Measurements from ENCODE around the gene DUSP15.

Gene DUSP15

DNA sequence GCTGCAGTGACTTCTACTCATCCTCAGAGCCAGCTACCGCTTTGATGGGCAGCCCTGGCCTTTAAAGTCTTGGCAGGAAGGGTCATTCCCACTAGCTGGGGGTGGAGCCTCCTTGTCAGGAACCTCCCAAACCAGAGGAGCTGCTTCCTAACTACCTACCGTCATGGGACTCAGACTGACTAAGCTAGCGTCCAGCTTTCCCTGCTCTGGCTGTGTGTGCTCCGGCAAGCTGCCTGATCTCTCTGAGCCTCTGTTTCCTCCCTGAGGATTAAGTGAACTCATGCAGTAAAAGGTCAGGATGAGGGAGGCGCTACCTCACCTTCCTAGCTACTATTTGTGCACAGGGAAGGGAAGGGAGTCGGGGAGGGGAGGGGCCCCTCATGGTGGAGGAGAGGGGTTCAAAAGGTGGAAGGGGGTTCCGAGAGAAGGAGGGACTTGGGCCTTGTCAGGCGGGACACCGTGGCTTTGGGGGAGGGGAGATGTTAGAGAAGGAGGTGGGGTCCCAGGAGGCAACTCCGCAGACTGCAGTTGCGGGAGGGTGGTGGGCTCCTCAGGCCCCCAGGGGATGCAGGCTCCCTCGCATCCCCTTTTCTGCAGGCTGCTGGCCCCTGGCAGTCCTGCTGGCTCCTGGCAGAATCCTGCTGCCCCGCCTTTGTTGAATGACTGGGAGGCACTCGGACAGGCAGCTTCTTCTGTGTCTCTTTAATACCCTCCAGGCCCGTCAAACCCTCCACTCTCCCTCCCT, 9.8 kb downstream of the DUSP15 start:
- no peak for DNase-seq

DNA sequence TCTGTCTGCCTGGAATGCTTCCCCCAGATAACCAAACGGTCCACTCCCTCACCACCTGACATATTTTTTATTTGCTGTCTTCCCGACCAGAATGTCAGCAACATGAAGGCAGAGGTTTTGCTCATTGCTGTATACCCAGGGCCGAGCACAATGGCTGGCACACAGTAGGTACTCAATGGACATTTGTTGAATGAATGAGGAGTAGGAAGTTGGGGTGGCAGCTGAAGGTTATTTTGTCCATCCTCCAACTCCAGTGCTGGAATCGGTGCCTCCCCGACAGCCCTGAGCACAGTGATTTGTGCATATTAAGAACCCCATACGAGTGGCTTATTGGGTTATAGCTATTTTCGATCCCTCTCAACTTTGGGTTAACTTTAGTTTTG, 10.3 kb downstream of the DUSP15 start:
- DNase-seq: no peak

DNA sequence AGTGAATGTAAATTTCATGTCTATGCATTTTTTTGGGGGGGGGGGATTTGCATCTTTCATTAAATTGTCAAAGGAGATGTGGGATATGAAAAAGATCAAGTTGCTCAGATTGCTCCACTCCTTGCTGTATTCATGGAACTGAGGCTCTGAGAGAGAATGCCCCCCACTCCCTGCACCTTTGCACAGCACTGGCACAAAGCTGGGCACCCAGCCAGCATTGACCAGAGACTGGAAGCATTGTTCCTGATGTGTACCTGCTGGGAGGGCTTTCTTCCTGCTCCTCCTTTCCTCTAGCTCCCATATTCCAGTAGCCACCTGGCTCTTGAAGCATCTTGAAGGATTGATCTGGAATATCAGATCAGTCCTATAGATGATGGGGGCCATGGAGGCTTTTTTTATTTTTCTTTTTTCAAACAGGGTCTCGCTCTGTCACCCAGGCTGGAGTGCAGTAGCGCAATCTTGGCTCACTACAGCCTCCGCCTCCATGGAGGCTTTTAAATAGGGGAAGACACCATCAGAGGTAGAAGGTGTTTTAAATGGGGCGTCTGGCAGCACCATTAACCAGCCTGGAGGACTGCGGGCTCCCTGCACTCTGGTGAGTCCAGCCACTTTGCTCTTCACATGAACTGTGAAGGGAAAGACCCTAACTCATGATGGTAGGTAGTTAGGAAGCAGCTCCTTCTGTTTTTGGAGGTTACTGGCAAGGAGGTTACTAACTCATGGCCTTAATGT, 10.9 kb downstream of the DUSP15 start:
- no peak for DNase-seq

DNA sequence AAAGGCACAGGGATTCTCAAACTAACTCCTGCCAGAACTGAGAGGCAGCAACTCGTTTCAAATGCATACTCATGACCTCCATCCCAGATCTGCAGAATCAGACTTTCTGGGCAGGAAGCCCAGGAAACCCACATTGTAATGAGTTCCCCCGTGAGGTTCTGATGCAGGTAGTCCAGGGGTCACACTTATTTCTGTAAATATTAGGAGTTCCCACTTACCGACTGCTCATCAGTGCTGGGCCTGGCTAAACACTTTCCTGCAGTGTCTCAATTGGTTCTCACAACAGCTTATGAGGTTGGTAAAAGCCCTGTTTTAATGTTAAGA, 11.6 kb downstream of the DUSP15 start:
- DNase-seq: no peak

DNA sequence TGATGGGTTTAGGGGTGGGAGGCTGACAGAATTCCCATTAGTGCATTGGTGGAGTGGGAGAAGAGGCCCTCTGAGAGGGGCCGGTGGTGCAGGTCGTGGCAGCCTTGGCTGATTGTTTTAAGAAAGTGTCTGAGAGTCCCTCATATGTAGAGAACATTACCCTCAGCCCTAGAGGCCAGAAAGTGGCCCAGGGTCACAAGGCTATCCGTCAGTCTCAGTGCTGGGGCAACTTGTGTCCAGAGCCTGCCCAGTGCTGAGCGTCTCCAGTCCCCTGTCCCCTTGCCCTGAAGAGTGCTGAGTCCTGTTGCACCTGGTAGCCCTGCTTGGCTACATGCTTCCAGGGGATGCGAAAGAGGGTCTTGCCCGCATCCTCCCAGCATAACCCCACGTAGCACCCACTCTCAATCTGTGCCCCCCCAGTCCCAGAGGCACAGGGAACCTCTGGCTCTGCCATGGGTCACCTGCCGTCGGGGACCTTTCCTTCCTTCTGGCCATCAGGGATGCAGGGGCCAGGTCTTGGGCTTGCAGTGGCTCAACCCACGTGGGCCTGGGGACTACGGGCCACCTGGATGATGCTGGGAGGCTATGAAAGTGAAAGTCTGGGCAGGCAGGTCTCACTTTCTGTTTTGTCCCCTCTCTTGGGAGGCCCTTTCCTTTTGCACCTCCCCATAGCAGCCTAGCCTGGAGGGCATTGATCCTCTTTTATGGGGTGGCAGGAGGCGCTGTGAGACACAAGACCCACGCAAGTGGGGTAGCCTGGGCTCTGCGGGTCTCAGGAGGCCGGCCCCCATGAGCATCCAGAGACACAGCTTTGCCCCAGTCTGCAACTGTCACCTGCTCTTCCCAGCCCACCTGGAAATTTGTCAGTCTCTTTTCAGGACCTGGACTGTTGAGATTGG, 12.2 kb downstream of the DUSP15 start:
- DNase-seq: no peak

DNA sequence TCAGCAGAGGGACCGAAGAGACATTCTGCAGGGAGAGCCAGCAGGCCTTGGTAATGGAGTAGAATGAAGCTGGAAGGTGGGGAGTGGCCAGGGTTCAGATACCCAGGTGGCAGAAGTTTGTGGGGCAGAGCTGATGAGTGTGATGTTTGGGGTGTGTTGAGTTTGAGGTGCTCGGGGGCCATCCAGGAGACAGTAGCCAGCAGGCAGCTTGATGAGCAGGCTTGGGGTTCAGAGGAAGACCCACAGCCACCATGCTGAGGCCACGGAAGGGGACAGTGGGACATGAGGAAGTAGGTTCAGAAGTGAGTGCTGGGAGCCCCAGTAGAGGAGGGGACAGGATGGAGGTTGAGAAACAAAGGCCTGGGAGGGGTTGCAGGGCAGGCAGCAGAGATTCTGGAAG, 13.8 kb downstream of the DUSP15 start:
- DNase-seq: no peak

DNA sequence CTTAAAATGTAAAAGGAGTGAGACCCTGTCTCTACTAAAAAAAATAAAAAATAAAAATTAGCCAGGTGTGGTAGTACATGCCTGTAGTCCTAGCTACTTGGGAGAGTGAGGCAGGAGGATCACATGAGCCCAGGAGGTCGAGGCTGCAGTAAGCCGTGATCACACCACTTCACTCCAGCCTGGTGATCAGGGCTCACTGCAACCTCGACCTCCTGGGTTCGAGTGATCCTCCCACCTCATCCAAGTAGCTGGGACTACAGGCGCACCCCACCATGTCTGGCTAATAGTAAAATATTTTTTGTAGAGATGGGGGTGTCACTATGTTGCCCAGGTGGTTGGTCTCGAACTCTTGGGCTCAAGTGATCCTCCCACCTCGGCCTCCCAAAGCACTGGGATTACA, 16.8 kb downstream of the DUSP15 start:
- no peak for DNase-seq

DNA sequence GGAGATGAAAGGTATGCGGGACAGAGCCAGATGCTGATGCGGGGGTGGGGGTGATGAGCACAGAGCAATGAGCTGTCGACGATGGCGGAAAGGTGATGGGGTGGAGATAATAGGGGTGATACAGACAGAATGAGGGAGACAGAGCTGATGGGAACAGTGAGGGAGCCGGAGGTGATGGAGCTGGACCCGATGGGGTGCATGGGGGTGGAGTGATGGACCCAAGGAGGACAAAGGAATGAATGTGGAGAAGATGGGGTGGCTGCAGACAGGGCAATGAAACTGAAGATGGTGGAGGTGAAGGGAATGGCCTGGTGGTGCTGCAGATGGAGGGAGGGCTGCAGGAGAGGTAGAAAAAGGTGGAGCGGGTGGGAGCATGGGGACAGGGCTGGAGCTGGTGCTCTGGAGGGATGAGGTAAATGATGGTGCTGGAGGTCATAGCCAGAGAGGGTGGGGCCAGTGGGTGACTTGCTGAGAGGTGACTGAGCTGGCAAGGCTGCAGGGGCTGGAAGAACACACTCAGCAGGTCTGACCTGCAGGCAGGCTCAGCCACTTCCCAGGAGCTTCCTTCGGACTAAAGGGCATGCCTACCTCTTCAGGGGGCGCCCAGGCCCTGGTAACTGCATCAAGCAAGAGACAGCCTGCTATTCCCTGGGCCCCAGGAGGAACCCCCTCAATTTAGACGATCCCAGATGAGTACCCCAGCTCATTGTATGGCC, 18.9 kb downstream of the DUSP15 start:
- DNase-seq: no peak

DNA sequence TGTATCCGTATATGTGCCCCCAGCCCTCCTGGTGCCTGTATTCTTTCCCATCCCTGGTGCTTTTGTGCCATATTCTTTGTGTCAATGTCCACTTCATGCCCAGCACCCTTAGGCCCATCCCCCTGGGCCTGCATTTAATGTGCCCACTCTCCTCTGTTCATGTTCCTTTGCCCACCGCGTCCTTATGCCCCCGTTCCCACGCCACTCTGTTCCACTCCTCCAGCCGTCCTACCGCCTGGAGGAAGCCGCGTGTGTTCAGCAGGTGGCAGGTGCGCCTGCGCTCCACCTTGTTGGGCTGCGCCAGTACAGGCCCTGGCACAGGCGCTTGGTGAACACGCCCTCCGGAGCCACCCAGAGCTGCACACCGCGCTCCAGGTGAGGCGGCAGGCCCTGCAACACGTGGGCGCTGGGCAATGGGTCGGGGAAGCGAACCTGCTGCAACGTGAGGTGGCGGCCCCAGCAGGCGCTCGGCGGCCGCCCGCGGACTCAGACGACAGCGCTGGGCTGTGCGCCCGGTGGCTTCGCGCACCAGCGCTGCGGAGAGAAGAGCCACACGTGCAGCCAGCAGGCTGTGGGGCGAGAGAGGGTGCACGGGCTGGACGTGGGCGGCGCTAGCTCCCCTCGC, 20.9 kb downstream of the DUSP15 start:
- DNase-seq: no peak

DNA sequence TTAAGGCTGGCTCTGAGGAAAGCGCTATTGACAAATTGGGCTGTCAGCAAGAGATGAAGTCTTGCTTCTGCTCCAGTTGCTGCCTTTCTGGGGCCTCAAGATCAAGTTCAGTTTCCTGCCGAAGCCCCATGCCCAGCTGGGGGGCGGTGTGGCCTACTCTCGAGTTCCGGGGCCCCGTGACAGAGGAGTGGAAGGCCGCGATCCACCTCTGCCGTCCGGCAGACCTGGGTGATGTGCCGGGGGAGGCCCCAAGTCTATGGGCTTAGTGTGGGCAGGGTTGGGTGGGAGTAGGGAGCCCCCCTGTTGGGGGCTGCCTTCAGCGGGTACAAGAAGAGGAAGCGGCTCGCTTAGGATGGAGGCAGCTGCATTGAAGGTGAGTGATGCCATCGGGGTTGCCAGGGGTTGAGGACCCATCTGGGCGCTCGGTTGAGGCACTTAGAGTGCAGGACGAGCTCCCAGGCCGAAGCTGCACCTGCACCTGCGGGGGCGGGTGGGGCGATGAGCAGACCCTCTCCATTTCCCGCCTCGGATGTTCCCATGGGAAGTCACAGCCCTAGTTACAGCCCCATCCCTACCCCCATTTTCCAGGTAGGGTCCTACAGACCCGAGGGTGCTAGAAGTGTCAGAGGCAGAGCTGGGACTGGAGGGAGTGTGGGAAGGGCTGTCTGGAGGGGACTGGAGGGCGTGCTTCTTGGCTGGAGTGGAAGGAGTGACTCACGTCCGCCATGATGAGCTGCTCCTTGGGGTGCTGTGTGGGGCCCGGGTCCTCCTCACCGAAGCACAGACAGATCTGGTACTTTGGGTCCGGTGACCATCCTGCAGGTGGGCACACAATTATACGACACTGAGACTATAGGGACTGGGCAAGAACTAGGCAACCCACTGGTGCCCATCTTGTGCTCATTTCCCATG, 22.0 kb downstream of the DUSP15 start:
- DNase-seq: no peak

DNA sequence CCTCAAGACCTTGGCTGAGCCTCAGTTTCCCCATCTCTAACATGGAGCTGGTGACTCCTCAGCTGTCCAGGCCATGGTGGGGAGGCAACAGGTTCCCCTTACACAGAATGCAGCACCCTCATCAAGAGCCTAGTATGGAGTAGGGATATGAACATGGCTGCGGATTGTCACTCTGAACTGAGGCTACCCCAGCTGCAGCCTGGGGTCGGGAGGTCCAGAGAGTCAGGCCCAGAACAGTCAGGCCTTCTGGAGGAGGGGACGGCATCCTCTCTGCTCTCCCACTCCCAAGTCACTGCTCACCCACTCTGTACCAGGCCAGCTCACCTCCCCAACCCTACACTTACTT, 23.6 kb downstream of the DUSP15 start:
- no peak for DNase-seq

DNA sequence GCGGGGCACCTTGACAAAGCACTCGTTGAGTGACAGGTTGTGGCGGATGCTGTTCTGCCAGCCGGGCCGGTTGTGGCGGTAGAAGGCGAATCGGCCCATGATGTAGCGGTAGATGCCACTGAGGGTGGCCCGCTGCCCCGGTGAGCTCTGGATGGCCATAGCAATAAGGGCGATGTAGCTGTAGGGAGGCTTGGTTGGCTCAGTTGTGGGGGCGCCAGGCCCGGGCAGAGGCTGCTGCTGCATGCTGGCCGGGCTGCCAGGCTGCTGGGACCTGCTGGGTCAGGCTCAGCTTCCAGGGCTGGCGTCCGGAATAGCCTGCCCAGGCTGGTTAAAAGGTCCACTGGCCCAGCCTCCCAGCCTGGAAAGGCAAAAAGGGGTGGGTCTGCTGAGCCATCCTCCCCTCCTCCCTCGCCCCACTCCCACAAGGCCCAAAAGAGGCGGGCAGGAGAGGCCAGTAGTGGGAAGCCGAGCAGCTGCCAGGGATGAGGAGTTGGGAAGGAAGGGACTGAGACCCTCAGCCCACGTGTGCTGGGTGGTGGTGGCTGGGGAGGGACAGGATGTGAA, 24.9 kb downstream of the DUSP15 start, which contains the start of gene FOXS1:
Gene FOXS1, minus strand, starts transcription at position 305 of the 564 bp plus-strand sequence. Its CDS starts 62 bp downstream, at position 243.
- peak; percentile 60 for DNase-seq

DNA sequence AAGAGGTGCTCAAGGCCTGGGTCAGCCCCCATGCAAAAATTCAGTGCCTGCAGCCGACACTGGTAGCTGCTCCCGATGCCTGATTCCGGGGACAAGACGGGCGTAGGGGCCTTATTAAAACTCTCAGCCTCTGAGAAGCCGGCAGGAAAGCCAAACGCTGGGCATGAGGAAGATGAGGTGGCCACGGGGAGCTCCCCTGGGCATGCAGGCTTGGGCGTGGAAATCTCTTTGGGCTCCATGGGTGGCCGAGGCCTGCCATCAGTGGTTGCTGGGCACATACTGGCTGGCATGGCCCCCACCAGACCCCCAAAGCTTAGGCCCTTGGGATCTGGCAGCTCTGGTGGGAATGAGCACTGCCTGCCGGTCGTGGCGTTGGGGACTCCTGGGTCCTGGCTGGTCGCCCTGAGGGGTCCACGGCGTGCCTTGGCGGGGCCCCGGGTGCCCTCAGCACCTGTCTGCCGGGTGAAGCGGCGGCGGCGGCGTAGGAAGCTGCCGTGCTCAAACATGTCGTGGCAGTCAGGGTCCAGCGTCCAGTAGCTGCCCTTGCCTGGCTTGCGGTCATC, 25.5 kb downstream of the DUSP15 start:
- no peak for DNase-seq

DNA sequence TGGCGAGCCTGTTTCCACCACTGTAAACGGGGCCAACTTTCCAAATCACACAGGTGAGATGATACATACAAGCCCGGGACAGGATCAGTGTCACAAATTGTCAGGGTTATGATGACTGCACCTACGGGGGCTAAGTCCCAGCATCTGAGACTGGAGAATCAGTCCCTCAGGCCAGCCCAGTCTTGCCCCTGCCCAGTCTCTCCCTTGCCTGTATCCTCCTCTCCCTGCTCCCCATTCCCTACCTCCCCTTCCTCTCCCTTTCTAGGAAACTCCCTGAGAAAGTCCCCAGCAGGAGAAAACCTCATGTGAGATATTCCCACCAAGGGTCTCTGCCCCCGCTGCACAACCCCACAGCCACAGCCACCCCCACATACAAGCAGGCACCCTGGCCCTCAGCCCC, 26.4 kb downstream of the DUSP15 start:
- DNase-seq: no peak

DNA sequence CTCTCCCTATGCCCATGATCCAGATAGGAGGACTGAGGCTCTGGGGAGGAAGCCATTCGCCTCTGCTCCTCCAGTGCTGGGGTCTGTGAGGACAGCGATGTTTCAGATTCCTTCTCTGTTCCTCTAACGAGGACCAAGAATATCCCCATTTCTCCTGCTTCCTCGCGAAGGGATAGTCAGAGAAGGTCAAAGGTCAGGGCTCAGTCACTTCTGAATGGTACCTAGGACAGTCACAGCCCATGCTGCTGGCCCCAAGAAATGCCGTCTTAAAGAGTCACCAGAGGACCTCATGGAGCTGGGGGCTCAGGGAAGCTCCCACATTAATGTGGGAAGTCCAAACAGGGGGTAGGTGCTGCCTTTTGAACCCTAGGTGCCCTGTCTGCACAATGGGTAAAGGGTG, 27.0 kb downstream of the DUSP15 start:
- no peak for DNase-seq

DNA sequence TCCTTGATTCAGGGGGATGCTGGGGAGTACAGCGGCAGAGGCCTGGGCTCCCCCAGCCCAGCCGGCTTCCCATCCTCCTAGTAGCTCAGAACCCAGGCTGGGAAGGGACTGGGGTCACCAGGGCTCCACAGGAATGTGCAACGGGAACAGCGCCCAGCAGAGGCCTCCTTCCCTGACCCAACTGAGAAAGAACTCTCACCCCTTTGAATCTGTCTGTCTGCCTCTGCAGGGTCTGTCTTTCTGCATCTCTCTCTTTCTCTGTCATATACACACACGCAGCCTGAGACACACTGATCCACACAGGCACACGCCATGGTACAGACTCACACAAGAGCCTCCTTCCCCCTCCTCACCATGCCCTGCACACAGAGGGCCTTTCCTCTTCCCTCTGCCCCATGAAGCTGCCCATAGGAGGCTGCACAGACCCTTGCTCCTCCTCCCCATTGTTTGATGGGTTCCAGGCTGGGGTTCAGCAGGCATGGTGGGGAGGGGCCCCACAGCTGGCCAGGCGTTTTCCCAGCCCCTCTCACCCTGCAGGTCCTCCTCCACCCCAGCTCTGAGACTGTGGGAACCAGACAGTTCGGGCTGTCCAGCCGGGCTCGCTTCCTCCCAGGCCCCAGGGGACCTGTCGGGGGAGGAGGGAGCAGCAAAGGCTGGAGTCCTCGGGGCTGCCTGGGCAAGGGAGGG, 27.7 kb downstream of the DUSP15 start:
- peak; percentile 79 for DNase-seq

DNA sequence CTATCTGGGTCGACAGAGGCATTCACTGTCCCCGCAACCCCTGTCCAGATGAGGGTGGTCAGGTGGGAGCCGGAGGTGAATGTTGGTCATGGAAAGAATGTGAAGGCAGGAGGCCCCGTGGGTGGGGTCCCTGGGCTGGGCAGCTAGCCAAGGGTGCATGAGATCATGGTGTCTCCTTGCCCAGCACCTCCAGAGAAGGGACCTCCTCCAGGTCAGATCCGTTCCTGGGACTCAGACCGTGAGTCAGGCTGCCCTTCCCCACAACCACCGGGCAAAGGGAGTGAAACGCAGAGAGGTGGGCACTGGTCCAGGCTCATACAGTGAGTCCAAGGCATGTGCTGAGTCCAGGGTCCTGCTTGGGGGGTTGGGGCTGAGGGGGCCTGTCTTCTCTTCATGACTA, 28.4 kb downstream of the DUSP15 start:
- DNase-seq: no peak

DNA sequence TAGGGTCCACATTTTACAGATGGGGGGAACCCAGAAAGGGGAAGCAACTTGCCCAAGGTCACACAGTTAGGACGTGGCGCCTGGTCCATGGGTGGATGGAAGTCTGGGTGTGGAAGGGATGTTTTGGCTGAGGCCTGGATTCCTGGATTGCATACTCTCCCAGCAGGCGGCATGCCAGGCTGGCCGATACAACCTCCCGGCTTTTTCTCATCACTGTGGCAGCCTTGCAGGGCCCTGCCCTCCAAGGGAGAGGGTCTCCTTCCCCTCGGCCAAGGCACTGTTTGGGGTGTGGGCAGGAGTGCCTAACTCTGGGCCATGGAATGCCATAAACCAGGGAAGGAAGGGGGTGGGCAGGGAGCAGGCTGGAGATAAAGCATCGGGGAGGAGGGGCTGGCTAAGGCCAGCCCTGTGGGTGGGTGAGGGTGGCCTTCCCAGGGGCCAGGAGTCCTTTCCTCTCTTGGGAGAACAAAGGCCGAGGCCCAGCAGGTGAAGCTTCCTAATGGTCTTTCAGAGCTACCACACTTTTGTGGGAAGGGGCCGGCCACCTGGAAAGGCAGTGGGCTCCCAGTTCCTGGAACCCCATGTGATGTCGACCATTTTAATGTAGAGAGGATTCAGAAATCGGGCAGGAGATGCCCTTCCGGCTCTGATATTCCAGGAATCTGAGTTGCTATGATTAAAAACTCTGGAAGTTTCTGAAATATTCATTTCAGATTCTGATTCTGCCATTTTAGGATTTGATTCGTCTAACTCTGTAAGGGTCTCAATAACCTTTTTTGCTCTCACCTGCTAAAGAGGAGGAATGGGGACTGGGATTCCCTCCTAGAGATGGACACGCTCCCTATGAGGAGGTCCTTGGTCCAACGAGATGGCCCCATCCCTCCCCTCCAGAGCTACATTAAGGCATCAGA, 29.2 kb downstream of the DUSP15 start:
- DNase-seq: no peak

Data from right kidney (tissue), 1 donor.